GM21529 (cell line): ENCODE results near the gene PRR36.
"Not testable (repeated sequence)": the region's sequence is repeated elsewhere in the genome, so short reads cannot be mapped to it uniquely, and the experiment has no call there.

ENCODE experiments used
- ATAC-seq: cut with Tn5 transposase; IDR thresholded peaks from one replicate; pipeline ENCODE4 v1.9.1; 2021; ENCODE audit not compliant: unreplicated experiment

PRR36 gene

DNA sequence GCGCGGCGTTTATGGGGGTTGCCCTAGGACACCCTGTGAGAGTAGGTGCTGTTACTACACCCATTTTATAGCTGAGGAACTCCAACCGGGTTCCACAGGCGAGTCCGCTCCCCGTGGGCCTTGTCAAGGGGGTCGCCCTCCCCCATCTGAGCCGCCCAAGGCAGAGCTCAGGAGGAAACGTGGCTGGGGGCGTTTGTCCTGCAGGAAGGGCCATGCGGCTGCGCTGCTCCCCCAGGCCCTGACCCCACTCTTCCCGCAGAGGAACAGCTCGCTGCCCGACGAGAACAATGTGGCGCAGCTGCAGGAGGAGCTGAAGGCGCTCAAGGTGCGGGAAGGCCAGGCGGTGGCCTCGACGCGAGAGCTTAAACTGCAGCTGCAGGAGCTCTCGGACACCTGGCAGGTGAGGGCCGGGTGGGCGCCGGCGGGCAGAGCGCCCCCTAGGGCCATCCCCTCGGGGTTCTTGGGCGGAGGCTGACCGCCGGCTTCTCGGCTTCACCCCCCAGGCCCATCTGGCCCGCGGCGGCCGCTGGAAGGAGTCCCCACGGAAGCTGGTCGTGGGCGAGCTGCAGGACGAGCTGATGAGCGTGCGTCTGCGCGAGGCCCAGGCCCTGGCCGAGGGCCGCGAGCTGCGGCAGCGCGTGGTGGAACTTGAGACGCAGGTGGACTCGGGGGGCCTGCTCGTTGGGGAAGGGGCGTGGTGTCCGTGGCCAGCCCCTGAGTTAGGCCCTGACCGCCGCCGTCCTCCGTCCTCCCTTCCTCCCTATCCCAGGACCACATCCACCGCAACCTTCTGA, 12.4 kb downstream of the PRR36 start:
- ATAC-seq, result no peak

DNA sequence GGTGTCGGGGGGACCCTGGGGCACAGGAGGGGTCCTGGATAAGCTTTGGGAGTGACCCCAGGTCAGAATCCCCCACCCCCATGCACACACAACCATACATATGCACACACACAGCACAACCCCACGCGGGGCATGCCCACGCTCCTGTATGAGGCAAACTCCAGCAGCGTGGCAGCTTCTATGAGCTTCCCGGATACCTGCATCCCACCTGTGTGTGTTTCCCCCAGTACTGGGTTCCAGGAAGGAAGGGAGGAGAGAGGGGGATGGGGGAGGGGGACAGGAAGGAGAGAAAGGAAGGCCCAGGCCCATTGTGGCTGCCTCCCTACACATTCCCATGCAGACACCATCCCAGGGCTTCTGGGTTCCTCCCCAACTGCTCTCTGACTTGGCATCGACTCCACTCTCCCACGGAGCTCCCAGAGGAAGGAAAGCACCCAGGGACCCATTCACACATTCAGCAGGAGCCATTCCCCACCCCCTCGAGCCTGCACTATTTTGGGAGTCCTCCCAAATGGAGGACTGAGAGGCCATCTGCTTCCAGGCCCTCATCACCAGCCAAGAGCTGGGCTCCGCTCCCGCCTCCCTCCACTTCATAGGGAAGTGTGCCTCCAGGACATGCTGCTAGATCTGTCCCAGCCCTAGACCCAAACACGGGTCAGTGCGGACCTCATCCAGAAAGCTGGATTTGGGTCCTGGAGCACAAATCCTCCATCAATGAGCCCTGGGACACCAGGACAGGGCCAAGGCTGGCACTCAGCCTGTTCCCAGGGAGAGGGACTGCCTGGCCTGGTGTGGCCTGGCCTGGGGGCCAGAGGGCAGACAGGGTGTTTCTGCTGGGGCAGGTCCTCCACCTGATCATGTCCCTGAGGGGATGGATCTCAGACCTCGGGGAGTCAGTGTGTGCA, 13.2 kb downstream of the PRR36 start:
- no peak for ATAC-seq

DNA sequence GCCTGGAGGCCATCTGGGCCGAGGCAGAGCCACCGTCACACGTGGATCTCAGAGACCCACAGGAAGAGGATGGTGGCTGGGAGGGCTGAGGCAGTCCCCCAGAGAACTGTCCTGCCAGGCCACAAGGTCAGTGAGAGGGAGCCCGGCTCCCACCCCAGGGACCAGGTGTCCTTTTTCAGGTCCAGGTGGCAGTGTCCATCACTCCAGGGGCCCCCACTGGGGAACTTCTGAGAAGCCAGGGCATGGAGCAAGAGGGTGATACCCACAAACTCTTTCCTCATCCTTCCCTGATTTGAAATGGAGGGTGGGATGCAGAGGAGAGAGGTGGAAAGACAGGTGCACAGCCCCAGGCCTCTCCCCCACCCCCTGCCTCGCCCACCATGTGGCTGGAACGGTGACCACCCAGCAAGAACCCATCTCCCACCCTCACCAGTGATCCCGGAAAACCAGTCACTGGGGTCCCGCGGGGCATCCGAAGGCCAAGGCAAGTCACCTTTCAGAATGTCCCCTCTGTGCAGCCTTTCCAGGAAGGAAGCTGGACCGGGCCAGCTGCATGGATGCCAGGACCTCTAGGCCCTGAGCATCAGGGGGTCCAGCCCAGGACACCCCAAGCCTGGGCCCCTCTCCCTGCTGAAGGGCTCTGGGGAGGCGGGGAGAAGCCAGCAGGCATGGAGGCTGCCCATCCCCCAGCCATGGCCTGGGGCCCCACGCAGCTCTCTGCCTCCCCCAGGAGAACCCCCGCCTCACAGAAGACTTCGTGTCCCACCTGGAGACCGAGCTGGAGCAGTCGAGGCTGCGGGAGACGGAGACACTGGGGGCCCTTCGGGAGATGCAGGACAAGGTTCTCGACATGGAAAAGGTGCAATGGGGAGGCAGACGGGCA, 14.1 kb downstream of the PRR36 start:
- no peak for ATAC-seq

DNA sequence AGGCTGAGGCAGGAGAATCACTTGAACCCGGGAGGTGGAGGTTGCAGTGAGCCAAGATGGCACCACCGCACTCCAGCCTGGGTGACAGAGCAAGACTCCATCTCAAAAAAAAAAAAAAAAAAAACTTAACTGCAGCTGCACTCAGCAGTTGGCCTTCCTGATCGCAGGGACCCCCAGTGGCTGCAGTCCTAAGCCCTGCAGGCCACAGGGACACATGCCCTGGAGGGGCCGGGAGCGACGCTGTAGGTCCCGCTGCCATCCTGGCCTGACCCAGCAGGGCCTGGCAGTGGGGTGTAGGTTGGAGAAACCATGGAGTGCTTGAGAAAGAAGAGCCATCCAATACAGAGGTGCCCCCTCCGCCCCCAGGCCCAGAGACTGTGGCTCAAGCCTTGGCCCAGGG, 15.1 kb downstream of the PRR36 start:
- ATAC-seq, result not testable (repeated sequence)

DNA sequence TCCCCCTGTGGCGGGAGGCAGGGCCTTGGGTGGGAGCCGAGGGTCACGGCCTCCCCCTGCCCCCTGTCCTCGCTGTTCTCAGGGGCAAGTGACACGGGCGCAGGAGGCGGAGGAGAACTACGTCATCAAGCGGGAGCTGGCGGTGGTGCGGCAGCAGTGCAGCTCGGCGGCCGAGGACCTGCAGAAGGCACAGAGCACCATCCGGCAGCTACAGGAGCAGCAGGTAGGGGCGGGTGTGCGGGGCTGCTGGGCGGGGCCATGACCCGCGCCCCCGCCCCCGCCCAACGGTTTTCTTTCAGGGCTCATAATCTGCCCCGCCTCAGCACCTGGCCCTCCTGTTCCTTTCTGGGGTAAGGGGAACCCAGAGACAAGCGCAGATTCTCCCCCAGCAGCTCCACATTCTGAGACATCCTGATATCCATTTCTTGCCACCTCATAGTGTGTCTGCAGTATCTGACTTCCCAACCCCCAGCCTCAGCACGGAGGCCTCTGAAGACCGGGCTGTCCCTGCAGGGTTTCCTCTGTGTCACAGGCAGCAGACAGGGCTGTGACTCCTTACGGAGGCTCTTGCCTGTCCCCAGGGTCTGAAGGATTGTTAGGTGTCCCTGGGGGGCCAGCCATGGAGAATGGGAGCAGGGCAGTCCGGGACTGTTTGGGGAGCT, 15.9 kb downstream of the PRR36 start:
- no peak for ATAC-seq

DNA sequence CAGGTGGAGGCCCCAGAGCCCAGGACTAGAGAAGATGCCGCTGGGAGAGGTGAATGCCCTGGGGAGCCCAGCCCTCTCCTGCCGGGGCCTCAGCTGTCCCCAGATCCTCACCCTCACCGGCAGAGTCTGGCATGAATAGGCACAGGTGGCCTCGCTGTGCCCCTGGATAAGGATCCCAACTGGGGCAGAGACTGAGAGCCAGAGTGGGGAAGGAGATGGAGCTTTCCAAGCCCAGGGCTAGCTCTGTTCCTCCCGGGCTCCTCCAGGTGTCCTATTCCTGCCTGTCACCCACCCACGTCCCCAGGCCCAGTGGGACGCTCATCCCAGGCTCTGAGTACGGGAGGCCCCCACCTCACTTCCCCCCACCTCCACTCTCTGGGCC, 16.5 kb downstream of the PRR36 start:
- no peak for ATAC-seq

DNA sequence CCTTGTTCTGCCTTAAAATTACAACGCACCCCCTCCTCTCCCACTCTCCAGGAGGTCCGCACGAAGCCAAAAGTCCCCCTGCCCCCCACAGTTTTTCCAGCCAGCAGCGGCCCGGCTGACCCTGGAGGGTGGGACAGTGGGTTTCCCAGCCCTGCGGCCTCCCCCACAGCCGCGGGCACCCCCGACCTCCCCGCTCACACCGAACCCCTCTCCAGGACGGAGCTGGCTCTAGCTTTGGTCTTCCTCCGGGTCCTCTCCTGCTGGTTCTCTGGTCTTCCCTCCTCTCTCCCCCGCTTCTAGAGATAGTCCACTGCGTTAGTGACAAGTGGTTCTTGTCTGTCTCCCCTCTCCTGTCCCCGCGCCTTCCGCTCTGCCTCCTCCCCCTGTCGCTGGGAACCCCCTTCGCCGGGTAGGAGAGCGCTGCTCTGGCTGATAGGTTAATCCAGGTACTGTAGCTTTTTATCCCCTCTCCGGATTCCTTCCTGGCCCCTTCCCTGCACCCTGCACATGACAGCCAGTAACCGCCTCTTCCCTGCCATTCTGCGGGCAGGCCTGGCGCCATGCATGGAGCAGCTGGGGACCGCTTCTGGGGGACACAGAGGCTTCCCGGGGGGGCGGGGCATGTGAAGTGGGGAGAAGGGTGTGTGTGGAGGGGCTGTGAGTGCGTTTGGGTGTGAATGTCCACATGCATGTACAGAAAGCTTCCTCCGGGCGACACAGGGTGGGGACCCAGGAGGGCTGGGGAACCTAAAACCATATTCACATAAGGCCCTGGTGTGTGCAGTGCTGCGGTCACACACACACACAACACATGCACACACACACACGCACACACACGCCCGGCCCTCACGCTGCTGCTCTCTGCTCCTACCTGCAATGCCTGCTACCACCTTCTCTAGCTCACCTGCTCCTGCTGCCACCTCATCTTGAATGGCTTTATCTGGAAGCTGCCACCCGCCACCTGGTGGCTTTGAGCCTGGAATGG, 17.2 kb downstream of the PRR36 start:
- no peak for ATAC-seq

DNA sequence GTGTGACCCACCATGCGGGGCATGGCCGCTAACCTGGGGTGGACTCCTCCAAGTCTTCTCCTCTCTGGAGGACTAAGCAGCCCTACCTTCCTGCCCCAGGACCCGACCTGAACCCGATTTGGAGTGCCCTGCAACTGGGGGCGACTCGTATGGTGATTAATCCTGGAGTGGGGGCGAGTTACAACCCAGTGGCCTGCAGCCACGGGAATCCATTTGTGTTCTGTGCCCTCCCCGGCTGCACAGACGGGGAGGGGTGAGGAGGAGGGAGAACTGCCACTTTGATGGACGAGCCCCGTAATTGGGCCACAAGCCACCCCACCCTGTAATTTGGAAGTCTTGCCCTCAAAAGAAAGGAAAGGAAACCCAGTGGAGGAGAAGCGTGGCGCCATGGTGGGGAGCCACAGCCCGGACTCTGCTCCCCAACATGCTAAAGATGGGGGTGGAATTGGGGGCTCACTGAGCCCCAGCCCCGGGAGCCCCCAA, 18.0 kb downstream of the PRR36 start:
- no peak for ATAC-seq

DNA sequence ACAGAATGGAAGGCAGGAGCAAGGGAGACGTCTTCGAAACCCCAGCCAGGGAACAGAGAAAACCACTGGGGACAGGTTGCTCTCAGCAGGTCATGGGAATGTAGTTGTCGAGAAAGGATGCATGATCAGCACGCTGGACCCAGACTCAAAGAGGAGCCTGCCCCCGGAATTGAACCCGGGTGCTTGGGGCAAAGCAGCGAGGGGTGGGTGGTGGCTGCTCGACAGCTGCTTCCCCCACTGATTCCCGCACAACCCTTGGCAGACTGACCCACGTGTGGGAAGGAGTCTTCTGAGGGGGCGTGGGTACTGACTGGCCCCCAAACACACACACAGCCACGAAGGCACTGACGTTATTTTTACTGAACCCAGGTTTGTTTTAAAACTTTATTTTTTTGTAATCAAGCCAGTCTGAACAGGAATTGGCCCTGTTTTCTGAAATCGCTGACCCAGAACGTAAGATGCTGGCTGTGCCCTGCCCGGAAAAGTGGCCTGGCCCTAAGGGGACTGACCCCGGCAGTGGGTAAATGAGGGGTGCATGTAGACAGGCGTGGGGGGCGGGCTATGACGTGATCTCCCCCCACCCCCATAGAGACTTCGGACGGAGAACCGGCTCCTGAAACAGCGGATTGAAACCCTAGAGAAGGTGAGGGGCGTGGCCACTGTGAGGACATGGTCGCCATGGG, 18.6 kb downstream of the PRR36 start:
- ATAC-seq, result no peak

DNA sequence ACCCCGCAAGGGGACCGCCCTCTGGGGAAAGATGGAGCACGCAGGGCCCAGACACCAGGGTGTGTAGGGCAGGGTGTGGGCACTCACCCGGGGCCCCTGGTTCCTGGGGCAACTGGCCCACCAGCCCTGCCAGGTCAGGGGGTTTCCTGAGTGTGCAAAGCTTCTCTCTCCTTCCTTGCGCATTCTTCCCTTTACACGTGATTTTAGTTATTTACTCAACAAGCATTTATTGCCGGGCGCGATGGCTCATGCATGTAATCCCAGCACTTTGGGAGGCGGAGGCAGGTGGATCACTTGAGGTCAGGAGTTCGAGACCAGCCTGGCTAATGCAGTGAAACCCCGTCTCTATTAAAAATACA, 20.4 kb downstream of the PRR36 start:
- ATAC-seq, result no peak

DNA sequence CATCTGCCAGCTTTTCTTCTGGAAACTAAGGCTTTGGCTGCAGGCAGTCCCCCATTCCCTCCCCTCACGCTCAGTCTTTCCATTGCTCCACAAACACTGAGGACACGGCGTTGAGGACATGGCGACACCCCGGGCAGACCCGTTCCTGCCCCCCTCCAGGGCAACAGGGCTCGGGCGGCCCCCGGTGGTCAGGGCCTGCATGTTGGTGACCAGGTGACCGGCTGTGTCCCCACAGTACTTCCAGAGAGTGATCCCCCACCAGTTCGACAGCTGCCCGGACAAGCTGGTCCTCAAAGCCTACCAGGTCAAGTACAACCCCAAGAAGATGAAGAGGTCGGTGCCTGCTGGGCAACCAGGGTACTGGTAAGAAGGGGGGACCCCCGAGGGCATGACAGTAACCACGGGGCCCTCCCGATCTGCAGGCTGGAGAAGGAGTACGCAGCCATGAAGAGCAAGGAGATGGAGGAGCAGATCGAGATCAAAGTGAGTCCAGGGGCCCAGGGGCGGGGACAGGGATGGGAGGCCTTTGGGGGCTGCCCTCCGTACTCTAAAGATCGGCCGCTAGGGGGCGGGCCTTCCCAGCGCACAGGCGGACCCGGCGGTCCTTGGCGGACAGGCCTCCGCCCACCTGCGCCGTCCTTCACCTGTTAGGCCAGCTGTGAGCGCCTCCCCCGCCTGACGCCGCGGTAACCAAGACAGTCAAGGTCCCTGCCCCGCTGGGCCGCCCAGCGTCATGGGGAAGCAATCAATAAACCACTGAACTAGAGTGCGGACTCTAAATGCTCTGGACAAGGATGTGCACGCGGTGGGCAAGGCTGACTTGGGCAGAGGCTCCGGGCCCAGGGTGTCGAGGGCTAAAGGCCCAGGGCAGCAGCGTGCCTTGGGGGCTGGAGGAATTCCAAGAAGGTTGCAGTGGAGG, 21.1 kb downstream of the PRR36 start:
- ATAC-seq, result no peak

DNA sequence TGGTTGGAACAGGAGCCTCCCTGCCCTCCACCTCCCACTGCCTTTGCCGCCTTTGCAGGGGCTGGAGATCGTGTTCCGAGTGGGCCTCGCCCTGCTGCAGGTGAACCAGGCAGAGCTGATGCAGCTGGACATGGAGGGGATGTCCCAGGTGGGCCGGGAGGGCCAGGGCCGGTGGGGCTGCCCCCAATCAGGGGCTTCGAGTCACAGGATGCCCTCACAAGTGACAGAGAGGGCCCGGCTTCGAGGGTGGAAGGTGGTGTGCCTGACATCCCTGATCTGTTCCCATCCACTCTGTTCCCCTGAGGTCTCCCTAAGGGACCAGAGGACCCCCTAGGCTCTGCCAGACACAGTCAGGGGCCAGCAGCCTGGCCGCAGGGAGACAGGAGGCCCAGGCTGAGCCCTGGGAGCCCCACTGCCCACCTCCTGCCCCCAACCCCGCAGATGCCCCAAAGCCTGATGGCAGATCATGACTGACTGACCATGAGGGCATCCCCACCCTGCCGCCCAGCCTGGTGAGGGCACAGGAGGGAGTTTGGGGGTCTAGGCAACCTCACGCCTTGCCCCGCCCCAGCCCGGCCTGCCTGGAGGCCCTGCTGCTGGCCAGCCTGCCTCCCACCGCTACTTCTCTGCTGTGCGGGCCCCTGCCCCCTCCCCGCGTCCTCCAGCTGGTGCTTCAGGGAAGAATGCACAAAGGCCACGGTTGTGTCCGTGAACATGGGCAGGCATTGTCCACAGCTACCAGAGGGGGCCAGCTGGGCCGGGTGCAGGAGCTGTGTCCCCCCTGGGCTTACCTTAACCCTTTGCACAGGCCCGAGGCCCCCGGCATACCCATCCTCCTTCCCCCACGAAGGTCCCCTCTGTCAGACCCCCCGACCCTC, 22.3 kb downstream of the PRR36 start:
- ATAC-seq, result no peak

DNA sequence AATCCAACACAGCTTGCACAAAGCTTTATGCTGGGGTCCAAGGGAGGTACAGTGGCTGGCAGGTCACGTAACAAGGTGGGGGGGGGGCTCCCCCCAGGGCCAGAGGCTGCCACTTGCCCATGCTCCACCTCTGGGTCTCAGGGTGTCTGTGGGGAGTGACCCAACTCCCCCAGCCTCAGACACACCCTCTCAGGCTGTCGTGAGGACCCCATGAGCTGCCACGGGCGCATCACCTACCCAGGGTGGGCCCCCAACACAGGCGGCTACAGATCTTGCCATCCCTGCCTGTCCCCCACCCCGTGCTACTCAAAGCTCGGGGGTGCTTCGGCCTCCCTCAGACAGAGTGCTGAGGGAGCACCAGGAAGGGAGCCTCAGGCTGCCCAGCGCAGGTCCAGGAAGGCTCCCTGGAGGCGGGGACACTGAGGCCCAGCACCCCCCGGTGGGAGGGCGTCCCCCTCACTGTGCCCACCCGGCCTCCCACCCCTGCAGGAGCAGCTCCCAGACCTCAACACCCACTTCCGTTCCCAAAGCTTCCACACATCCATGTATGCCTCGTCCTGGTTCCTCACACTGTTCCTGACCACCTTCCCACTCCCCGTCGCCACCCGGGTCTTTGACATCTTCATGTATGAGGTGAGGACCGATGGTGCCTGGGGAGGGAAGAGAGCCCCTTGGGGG, 23.1 kb downstream of the PRR36 start:
- no peak for ATAC-seq

DNA sequence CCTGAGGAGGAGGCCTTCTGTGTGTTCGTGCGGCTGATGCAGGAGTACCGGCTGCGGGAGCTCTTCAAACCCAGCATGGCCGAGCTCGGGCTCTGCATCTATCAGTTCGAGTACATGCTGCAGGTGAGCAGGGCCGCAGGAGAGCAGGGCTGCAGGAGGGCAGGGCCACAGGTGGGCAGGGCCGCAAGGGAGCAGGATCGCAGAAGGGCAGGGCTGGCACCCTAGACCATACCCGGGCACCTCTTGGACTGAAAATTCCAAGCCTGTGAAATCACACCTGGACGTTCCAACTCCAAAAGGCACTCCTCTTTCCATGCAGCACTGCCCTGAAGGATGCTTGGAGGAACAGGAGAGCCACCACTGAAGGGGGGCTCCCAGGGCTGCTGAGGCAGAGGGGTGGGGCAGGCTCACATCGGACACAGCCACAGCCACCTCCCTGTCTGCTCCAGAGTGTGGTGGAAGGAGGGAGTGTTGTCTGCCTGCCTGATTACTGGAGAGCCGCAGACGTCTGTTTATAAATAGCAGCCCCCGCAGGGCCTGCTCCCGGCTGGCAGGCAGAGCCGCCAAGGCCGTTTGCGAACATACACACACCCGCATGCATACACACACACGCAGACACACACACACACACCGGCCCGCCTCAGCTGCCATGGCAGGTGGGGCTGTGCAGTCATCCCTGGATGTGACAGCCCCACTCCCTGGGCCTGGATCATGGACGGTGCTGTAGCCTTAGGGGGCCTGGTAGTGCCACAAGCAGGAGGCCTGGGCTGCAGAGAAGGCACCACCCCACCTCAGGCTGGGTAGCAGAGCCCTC, 24.0 kb downstream of the PRR36 start:
- ATAC-seq, result no peak

DNA sequence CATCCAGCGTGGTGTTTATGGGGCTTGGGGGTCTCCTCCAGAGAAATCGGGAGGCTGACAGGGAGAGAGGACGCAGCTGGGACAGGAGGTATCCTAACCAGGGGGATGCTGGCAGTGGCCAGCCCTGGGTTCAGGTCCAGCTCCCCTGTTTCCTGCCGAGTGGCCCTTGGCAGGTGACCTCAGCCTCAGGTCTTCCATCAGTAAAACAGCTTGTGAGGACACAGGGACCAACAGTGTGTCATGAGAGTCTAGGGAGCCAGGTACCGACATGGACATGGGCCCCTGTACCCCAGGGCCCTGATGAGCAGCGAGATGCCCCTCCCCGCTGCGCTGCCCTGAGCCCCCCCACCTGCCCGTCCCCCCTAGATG, 24.6 kb downstream of the PRR36 start:
- no peak for ATAC-seq
